OCI-LY3 (cell line): ENCODE measurements around the gene ERI3.

Source experiments
- H2AFZ ChIP-seq: fragments of 200-600, 300-600 bp; shearing (Covaris generic); 2 replicates; pipeline ENCODE4 v1.6.0; 2014; ENCODE audit warnings: antibody characterized with exemption, low read depth, low read length
- H3K27ac ChIP-seq: fragments of 200-600, 300-600 bp; sonication (generic); 2 replicates; pipeline ENCODE4 v1.5.1; 2014; ENCODE audit warnings: mild to moderate bottlenecking, low read length, moderate library complexity, mixed read lengths
- H3K27me3 ChIP-seq: fragments of 200-600, 300-600 bp; sonication (generic); 2 replicates; pipeline ENCODE4 v1.6.1; 2014; ENCODE audit warnings: low read depth, low read length, mixed read lengths
- H3K36me3 ChIP-seq: fragments of 200-600, 300-600 bp; sonication (generic); replicated peaks from 2 replicates; pipeline ENCODE3; 2014; ENCODE audit warnings: low read depth, low read length, mixed read lengths
- H3K4me1 ChIP-seq: fragments of 300-600, 200-600 bp; sonication (generic); 2 replicates; pipeline ENCODE4 v1.6.1; 2014; ENCODE audit warnings: low read length, mixed read lengths
- H3K4me2 ChIP-seq: fragments of 200-600, 300-600 bp; sonication (generic); 2 replicates; pipeline ENCODE4 v1.6.1; 2014; ENCODE audit warnings: low read length, mixed read lengths
- H3K4me3 ChIP-seq: fragments of 300-600, 200-600 bp; sonication (generic); 2 replicates; pipeline ENCODE4 v1.5.1; 2014; ENCODE audit warnings: antibody characterized with exemption, mild to moderate bottlenecking, low read length, moderate library complexity
- H3K79me2 ChIP-seq: fragments of 300-600, 200-600 bp; shearing (Covaris generic); 2 replicates; pipeline ENCODE4 v1.6.1; 2014; ENCODE audit warnings: mild to moderate bottlenecking, low read length, mixed read lengths
- H3K9ac ChIP-seq: fragments of 300-600, 200-600 bp; shearing (Covaris generic); 2 replicates; pipeline ENCODE4 v1.6.0; 2014; ENCODE audit warnings: mild to moderate bottlenecking, low read length, moderate library complexity
- H3K9me3 ChIP-seq: fragments of 200-600, 300-600 bp; shearing (Covaris generic); 2 replicates; pipeline ENCODE4 v1.6.1; 2014; ENCODE audit warnings: low read length, mixed read lengths; ENCODE audit not compliant: insufficient read depth
- H4K20me1 ChIP-seq: fragments of 200-600, 300-600 bp; sonication (generic); 2 replicates; pipeline ENCODE4 v1.6.1; 2016; ENCODE audit warnings: low read length, mixed read lengths; ENCODE audit not compliant: insufficient read depth
- CTCF ChIP-seq: fragments of 200-600, 300-600 bp; sonication (generic); IDR thresholded peaks from 2 replicates; pipeline ENCODE4 v1.5.1; 2014; ENCODE audit warnings: antibody characterized with exemption, low read length, low read depth
- EZH2phosphoT487 ChIP-seq: fragments of 200-600 bp; shearing (Covaris generic); IDR thresholded peaks from 2 replicates; pipeline ENCODE4 v1.6.1; 2018; ENCODE audit warnings: antibody characterized with exemption, mixed run types, low read depth

ERI3 gene

GRCh38 chr1:44345187-44345775 lies 9.8 kb downstream of the ERI3 start:
- Histone ChIP-seq H3K27ac (no peak overlapping the region), H3K4me3 (no peak overlapping the region), H3K9ac (no peak overlapping the region), H3K27me3 (no peaks in the 10 kb centered on the region), H4K20me1 (peaks cover 5% of the 10 kb centered on the region; the same call in 1 of the 2 replicates), H3K36me3 (no peaks in the 10 kb centered on the region), H2AFZ (no peak overlapping the region), H3K4me1 (no peaks in the 10 kb centered on the region), H3K4me2 (no peak overlapping the region), H3K9me3 (no peaks in the 10 kb centered on the region), H3K79me2 (peaks cover 20% of the 10 kb centered on the region)
- no peak for TF ChIP-seq EZH2phosphoT487
- TF ChIP-seq CTCF, result no peak

- TF ChIP-seq EZH2phosphoT487 (no peak), CTCF (no peak)
- Histone ChIP-seq H3K9me3 (no peaks in the 10 kb centered on the region), H3K4me2 (no peak overlapping the region), H3K36me3 (peaks cover 20% of the 10 kb centered on the region), H3K4me1 (no peaks in the 10 kb centered on the region), H3K79me2 (peaks cover 3% of the 10 kb centered on the region), H3K27me3 (no peaks in the 10 kb centered on the region), H3K4me3 (no peak overlapping the region), H2AFZ (no peak overlapping the region), H3K9ac (no peak overlapping the region), H4K20me1 (no peaks in the 10 kb centered on the region), H3K27ac (no peak overlapping the region)
Measured at GRCh38 chr1:44339731-44340130, 15.3 kb downstream of the ERI3 start.

GRCh38 chr1:44338136-44338535 lies 16.9 kb downstream of the ERI3 start:
- no peak overlapping the region for H3K4me3 ChIP-seq
- no peaks in the 10 kb centered on the region for H3K4me1 ChIP-seq
- H3K4me2 ChIP-seq, result no peak overlapping the region
- H3K27ac ChIP-seq, result no peak overlapping the region
- no peaks in the 10 kb centered on the region for H3K9me3 ChIP-seq
- no peaks in the 10 kb centered on the region for H3K27me3 ChIP-seq
- H3K36me3 ChIP-seq, result peaks cover 24% of the 10 kb centered on the region
- TF ChIP-seq CTCF, result no peak
- no peak for TF ChIP-seq EZH2phosphoT487
- H2AFZ ChIP-seq, result no peak overlapping the region
- H4K20me1 ChIP-seq, result no peaks in the 10 kb centered on the region
- H3K79me2 ChIP-seq, result peaks cover 3% of the 10 kb centered on the region
- H3K9ac ChIP-seq, result no peak overlapping the region

GRCh38 chr1:44336668-44337067 lies 18.4 kb downstream of the ERI3 start:
- Histone ChIP-seq H3K36me3 (peaks cover 24% of the 10 kb centered on the region), H4K20me1 (no peaks in the 10 kb centered on the region), H3K79me2 (peaks cover 3% of the 10 kb centered on the region; the same call in 1 of the 2 replicates), H3K4me1 (no peaks in the 10 kb centered on the region), H3K4me3 (no peak overlapping the region), H3K4me2 (no peak overlapping the region), H2AFZ (no peak overlapping the region), H3K27ac (no peak overlapping the region), H3K9ac (no peak overlapping the region), H3K9me3 (no peaks in the 10 kb centered on the region), H3K27me3 (no peaks in the 10 kb centered on the region)
- TF ChIP-seq CTCF (no peak), EZH2phosphoT487 (no peak)
